Uterus (tissue), 2 donors: ENCODE results near the gene SARS1.

ENCODE experiments used
- POLR2A ChIP-seq, 2 donors: fragments of 450-650 bp; IDR thresholded peaks; one replicate each; pipeline ENCODE4 v1.6.1; 2016; ENCODE audit warnings: antibody characterized with exemption in 2 of 2, mild to moderate bottlenecking in 1 of 2, moderate library complexity in 1 of 2
- TF ChIP-seq, protein P1 (sequence below), 4 experiments: fragments of 200-600 bp in 2 of 4; fragments of 450-650 bp in 2 of 4; sonication (generic) in 2 of 4; IDR thresholded peaks; one replicate each; pipeline ENCODE4 v1.5.1; 2016 to 2019; ENCODE audit warnings: antibody characterized with exemption in 4 of 4, mild to moderate bottlenecking in 2 of 4, moderate library complexity in 1 of 4

DNA sequence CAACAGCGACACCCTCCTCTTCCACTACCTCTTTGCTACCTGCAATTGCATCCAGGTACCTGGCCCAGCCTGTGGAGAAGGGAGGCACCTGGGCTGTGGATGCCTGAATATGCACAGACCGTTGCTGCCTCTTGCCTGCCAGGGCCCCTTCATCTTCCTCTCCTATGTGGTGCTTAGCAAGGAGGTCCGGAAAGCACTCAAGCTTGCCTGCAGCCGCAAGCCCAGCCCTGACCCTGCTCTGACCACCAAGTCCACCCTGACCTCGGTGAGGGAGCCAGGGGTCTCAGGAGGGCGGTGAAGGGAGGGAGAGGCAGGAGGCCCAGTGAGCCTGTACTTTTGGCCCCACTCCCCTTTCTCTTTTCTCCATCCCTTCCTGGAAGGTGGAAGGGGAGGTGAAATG lies 57.7 kb downstream of the SARS1 start:
- TF ChIP-seq, protein P1, sequence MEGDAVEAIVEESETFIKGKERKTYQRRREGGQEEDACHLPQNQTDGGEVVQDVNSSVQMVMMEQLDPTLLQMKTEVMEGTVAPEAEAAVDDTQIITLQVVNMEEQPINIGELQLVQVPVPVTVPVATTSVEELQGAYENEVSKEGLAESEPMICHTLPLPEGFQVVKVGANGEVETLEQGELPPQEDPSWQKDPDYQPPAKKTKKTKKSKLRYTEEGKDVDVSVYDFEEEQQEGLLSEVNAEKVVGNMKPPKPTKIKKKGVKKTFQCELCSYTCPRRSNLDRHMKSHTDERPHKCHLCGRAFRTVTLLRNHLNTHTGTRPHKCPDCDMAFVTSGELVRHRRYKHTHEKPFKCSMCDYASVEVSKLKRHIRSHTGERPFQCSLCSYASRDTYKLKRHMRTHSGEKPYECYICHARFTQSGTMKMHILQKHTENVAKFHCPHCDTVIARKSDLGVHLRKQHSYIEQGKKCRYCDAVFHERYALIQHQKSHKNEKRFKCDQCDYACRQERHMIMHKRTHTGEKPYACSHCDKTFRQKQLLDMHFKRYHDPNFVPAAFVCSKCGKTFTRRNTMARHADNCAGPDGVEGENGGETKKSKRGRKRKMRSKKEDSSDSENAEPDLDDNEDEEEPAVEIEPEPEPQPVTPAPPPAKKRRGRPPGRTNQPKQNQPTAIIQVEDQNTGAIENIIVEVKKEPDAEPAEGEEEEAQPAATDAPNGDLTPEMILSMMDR (IDR thresholded peaks at IDR 0.05) = no peak
- TF ChIP-seq POLR2A (IDR thresholded peaks at IDR 0.05) = no peak
